Skeletal muscle cell (primary cell): Measurements from ENCODE around the gene OAT.
"Not testable (repeated sequence)": the region's sequence is repeated elsewhere in the genome, so short reads cannot be mapped to it uniquely, and the experiment has no call there.

ENCODE experiments used
- DNase-seq: peaks from one replicate; pipeline ENCODE4 v3.0.0-alpha.2; 2010; ENCODE audit warnings: low read depth
- H3K4me3 ChIP-seq: 2 replicates; pipeline ENCODE4 v1.5.1; 2011; ENCODE audit warnings: low read depth, mild to moderate bottlenecking, control low read depth, low read length, moderate library complexity

Gene OAT

GRCh38 chr10:124449170-124450011 is 30.7 kb upstream of the OAT start:
- H3K4me3 ChIP-seq: peak overlapping the region; percentile 21
- no peak for DNase-seq

GRCh38 chr10:124448696-124449169 is 30.0 kb upstream of the OAT start:
- no peak for DNase-seq
- H3K4me3 ChIP-seq: no peak overlapping the region

- no peak overlapping the region for H3K4me3 ChIP-seq
- no peak for DNase-seq
Measured at GRCh38 chr10:124447751-124448466, 29.2 kb upstream of the OAT start.

- no peak overlapping the region for H3K4me3 ChIP-seq
Measured at GRCh38 chr10:124446830-124447750, 28.4 kb upstream of the OAT start.

GRCh38 chr10:124441694-124442093 is 23.0 kb upstream of the OAT start:
- DNase-seq, H3K4me3 ChIP-seq: not testable (repeated sequence)

More at GRCh38 chr10:124446830-124447750, 28.4 kb upstream of the OAT start:
- DNase-seq: no peak

GRCh38 chr10:124436191-124436638 is 17.5 kb upstream of the OAT start:
- no peak overlapping the region for H3K4me3 ChIP-seq
- no peak for DNase-seq

- H3K4me3 ChIP-seq, DNase-seq: not testable (repeated sequence)
Measured at GRCh38 chr10:124435683-124436082, 17.0 kb upstream of the OAT start.

- no peak for DNase-seq
- no peak overlapping the region for H3K4me3 ChIP-seq
Measured at GRCh38 chr10:124433461-124433860, 14.7 kb upstream of the OAT start.

- H3K4me3 ChIP-seq: no peak overlapping the region
- no peak for DNase-seq
Measured at GRCh38 chr10:124430077-124430476, 11.4 kb upstream of the OAT start.

GRCh38 chr10:124429576-124429975 is 10.9 kb upstream of the OAT start:
- no peak overlapping the region for H3K4me3 ChIP-seq
- DNase-seq: no peak

- no peak for DNase-seq
Measured at GRCh38 chr10:124428207-124428777, 9.6 kb upstream of the OAT start.

GRCh38 chr10:124425227-124425962 is 6.7 kb upstream of the OAT start:
- no peak overlapping the region for H3K4me3 ChIP-seq

More at GRCh38 chr10:124428207-124428777, 9.6 kb upstream of the OAT start:
- H3K4me3 ChIP-seq: no peak overlapping the region

GRCh38 chr10:124423813-124424212 is 5.1 kb upstream of the OAT start:
- H3K4me3 ChIP-seq: no peak overlapping the region
- no peak for DNase-seq

More at GRCh38 chr10:124425227-124425962, 6.7 kb upstream of the OAT start:
- DNase-seq: no peak

GRCh38 chr10:124422742-124423141 is 4.0 kb upstream of the OAT start:
- no peak for DNase-seq
- no peak overlapping the region for H3K4me3 ChIP-seq

GRCh38 chr10:124420254-124420653 is 1.5 kb upstream of the OAT start:
- H3K4me3 ChIP-seq: no peak overlapping the region
- DNase-seq: no peak

GRCh38 chr10:124419635-124420034 is 912 bp upstream of the OAT start:
- no peak for DNase-seq
- no peak overlapping the region for H3K4me3 ChIP-seq

GRCh38 chr10:124417895-124418725 is 613 bp downstream of the OAT start:
- peak overlapping the region; percentile 75 for H3K4me3 ChIP-seq
- DNase-seq: peak; percentile 12

- no peak overlapping the region for H3K4me3 ChIP-seq
- DNase-seq: no peak
Measured at GRCh38 chr10:124416733-124417132, 2.0 kb downstream of the OAT start.
